ENCODE measurements around the gene FOXI2.
A peak's percentile ranks its signal among the peaks of the same experiment; 100 is the strongest.

Gene FOXI2

GRCh38 chr10:127736915-127737562 lies at the start of gene FOXI2:
FOXI2 (plus strand) TSS chr10:127737185; CDS start chr10:127737274, 89 bp downstream.
- DNase-seq (ENCODE audit: low read depth in 3 of 3) = no peak

- no peak for DNase-seq (ENCODE audit: low read depth in 3 of 3)
Measured at GRCh38 chr10:127687548-127687947, 49.4 kb upstream of the FOXI2 start.

GRCh38 chr10:127690176-127690835 lies 46.7 kb upstream of the FOXI2 start:
- DNase-seq (ENCODE audit: low read depth in 3 of 3) = no peak

- DNase-seq (ENCODE audit: low read depth in 3 of 3) = peak in 1 of 3 experiments; percentile 37
Measured at GRCh38 chr10:127694580-127695193, 42.3 kb upstream of the FOXI2 start.

GRCh38 chr10:127695431-127695830 lies 41.6 kb upstream of the FOXI2 start:
- DNase-seq (ENCODE audit: low read depth in 3 of 3) = no peak

- DNase-seq (ENCODE audit: low read depth in 3 of 3) = no peak
Measured at GRCh38 chr10:127698886-127699285, 38.1 kb upstream of the FOXI2 start.

GRCh38 chr10:127699311-127699710 lies 37.7 kb upstream of the FOXI2 start:
- DNase-seq (ENCODE audit: low read depth in 3 of 3) = no peak

- no peak for DNase-seq (ENCODE audit: low read depth in 3 of 3)
Measured at GRCh38 chr10:127702271-127702670, 34.7 kb upstream of the FOXI2 start.

DNA sequence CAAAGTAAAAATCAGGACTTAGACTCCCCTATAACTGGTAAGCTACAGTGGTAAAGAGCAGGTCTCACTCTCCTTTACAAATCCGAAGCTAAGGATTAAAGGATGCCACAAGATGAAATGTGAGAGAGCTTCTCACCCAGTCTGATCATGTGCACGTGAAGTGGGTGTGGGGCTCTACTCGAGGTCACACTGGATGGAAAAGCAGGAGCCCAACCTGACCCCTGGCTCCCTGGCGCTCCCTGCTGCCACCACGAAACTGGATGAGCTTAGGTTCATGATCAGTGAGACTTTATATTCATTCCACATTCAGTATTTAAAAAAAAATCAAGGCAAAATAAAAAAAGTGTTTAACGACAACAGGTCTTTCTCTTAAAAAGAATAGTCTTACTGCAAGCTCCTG lies 21.7 kb upstream of the FOXI2 start:
- DNase-seq (ENCODE audit: low read depth in 3 of 3) = no peak

- DNase-seq (ENCODE audit: low read depth in 3 of 3) = no peak
Measured at GRCh38 chr10:127715782-127716378, 21.1 kb upstream of the FOXI2 start.

DNA sequence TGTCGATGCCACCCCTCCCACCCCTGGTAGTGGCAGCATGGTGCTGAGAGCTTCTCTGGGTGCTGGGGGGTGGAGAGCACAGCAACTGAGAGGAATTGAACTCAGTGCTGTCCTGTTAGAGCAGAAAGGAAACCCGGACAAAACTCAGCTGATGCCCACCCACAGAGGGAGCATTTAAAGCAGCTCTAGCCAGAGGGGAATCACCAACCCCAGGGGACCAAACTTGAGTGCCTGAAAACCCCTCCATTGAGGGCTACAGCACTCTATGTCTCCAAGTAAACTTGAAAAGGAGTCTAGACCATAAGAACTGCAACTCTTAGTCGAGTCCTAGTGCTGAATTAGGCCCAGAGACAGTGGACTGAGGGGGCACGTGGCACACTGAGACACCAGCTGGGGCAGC lies 16.8 kb upstream of the FOXI2 start:
- no peak for DNase-seq (ENCODE audit: low read depth in 3 of 3)

DNA sequence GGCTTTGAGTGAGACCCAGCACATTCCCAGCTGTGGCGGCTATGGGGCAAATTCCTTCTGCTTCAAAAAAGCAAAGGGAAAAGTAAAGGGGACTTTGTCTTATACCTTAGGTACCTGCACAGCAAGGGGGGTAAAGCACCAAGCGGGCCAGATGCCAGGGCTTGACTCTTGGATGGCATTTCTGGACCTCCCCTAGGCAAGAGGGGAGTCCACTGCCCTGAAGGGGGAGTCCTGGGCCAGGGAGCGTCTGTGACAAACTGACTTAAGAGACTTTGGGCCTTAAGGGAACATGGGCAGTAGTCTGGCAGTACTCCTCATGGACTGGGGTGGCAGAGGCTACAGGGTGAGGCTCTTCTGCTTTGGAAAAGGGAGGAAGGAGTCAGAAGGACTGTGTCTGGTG lies 16.1 kb upstream of the FOXI2 start:
- DNase-seq (ENCODE audit: low read depth in 3 of 3) = no peak

GRCh38 chr10:127734753-127735152 lies 2.2 kb upstream of the FOXI2 start:
- DNase-seq (ENCODE audit: low read depth in 3 of 3) = no peak

- DNase-seq (ENCODE audit: low read depth in 3 of 3) = no peak
Measured at GRCh38 chr10:127735156-127735555, 1.8 kb upstream of the FOXI2 start.

DNA sequence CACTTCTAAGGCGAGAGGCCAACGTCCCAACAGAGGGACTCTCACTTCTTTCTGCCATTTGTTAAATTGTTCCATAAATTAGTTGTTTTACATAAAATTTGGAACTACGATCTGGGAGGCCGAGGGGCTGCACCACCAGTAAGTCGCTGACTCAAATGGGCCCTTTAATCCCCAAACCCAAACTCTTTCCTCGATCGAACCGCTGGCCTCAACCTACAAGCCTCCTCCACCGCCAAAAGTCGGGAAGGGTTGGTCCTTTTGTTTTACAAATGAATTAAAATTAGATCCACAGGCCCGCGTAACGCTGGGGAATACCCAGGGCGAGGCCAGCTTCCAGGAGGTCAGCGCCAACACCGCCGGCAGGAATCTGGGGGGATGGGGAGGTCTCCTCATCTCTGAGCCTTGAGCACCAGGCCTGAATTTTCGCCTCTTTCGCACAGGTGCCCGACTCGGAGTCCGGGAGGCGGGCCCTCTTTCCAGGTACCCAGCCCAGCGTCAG lies 1.2 kb upstream of the FOXI2 start:
- no peak for DNase-seq (ENCODE audit: low read depth in 3 of 3)

GRCh38 chr10:127736222-127736914 lies 617 bp upstream of the FOXI2 start:
- no peak for DNase-seq (ENCODE audit: low read depth in 3 of 3)

- no peak for DNase-seq (ENCODE audit: low read depth in 3 of 3)
Measured at GRCh38 chr10:127737563-127738511, 852 bp downstream of the FOXI2 start.

DNA sequence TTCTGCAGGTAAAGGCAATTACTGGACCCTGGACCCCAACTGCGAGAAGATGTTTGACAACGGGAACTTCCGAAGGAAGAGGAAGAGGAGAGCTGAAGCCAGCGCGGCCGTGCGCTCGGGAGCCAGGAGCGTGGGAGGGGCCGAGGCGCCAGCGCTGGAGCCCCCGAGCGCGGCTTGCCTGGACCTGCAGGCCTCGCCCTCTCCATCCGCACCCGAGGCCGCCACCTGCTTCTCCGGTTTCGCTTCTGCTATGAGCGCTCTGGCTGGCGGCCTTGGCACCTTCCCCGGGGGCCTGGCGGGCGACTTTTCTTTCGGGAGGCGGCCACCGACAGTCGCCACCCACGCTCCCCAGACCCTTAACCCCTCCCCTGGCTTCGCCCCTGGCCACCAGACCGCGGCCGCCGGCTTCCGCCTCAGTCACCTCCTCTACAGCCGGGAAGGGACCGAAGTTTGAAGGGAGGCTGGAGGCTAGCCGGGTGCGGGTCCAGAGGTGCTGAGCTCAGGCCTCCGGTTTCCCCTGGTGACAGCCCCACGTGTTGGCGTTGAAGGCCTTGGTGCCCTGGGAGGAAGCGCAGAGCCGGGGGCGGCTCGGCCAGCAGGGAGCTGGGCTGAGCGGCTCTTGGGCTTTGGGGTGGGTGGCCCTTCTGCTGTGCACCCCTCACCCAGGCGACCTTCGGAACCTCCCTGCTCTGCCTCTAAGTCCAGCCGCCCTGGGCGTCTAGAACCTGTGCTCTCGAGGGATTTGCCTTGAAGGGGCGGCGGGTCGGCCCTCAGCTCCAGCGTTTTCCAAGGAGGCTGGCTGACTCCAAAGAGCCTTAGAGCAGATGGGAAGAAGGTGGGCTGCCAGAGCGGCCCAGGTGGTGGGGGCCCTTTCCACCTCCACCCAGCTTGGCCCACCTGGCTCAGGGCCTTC lies 1.8 kb downstream of the FOXI2 start:
- no peak for DNase-seq (ENCODE audit: low read depth in 3 of 3)

- DNase-seq (ENCODE audit: low read depth in 3 of 3) = no peak
Measured at GRCh38 chr10:127739908-127740307, 2.9 kb downstream of the FOXI2 start.

- no peak for DNase-seq (ENCODE audit: low read depth in 3 of 3)
Measured at GRCh38 chr10:127740596-127740995, 3.6 kb downstream of the FOXI2 start.
